RCC 7860 (cell line): ENCODE results near the gene CETN2.
"Not testable (repeated sequence)": the region's sequence is repeated elsewhere in the genome, so short reads cannot be mapped to it uniquely, and the experiment has no call there.

ENCODE experiments used
- DNase-seq: peaks from one replicate; pipeline ENCODE4 v3.0.0-alpha.2; 2015; ENCODE audit warnings: low spot score
- FAIRE-seq: peaks from 2 replicates; lab custom pipeline; 2012; peaks lifted over from hg19 to GRCh38; lab: Jason Lieb, UNC

Gene CETN2

DNA sequence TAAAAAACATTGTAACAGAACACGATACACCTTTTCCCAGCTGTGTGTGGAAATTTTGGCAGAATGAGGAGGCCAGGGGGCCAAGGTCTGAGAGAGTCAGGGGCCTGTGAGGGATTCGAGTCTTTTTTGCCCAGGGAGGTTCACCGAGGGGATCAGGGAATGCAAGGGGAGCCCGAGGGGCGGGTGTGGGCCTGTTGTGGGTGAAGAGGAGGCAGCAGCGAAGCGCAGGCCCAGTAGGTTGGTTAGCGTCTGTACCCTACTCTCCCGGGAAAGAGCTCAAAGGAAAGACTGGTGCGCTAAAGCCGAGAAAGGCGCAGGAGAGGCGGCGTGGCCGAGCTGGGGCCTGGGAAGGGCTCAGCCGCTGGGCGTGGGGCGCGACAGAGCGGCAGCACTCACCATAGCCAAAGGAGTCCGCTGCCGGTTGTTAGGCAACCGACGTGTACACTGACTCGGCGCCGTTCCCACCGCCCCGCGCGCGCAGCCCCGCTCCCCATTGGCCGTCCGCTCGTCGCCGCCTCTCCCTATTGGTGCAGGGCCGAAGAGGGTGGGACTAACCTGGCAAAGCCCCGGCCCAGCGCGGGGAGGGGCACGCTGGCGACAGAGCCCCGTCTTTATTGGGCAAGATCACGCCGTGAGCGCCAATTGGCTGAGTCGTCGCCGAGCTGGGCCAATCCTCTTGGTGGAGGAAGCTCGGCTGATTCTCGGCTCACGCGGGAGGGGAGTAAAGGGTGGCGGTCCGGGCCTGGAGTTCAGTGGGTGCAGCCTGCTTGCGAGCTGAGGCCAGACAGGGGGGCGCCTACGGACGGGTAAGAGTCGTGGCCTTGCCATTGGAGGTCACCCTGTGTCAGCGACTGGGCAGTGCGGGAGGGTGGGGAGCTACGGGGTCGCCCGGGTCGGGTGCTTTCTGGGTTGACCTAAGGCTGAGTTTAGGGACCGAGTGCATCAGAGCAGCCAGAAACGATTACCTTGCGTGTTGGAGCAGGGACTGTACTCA is at the start of gene CETN2, which contains the start of gene NSDHL:
CETN2 (minus strand) TSS at position 446 of the 994 bp plus-strand sequence; CDS start at position 399, 47 bp downstream.
NSDHL (plus strand) TSS at position 752 of the 994 bp plus-strand sequence. CDS start 15,262 bp downstream, outside the sequence.
- peak; percentile 88 for DNase-seq
- FAIRE-seq = peak; percentile 86

DNA sequence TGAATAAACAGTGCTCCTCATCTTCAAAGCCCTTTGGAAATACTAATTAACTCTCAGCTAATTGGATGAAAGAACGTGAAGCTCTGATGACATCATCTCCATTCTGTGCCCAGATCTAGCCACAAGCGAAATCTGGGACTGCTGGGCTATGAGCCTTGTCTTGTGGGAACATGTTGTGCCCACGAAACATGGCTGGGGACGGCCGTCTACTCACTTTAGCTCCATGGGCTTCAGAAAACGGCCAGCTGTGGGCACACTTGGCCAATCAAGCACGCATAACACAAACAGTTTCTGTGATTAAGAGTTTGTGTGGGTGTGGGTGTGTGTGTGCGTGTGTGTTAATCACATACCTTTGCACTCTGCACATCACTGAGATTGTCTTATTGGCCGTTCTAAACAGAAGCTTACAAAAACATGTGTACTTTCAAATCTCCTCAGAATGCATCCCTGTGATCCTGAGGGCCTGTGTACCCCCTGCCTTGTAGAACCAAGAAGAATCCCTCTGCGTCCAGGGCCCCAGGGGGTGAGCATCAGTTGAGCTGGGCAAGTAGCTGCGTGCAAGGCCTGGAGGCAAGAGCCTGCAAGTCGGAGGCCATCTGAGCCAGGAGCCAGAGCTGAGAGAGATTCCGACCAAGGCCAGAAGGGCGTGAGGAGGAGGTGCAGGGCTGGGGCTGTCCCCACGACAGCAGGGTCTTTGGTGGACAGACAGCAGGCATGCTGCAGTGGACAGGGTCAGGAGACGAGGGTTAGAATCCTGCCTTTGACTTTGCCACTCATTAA is 48.6 kb upstream of the CETN2 start:
- peak; percentile 23 for DNase-seq
- FAIRE-seq = no peak

DNA sequence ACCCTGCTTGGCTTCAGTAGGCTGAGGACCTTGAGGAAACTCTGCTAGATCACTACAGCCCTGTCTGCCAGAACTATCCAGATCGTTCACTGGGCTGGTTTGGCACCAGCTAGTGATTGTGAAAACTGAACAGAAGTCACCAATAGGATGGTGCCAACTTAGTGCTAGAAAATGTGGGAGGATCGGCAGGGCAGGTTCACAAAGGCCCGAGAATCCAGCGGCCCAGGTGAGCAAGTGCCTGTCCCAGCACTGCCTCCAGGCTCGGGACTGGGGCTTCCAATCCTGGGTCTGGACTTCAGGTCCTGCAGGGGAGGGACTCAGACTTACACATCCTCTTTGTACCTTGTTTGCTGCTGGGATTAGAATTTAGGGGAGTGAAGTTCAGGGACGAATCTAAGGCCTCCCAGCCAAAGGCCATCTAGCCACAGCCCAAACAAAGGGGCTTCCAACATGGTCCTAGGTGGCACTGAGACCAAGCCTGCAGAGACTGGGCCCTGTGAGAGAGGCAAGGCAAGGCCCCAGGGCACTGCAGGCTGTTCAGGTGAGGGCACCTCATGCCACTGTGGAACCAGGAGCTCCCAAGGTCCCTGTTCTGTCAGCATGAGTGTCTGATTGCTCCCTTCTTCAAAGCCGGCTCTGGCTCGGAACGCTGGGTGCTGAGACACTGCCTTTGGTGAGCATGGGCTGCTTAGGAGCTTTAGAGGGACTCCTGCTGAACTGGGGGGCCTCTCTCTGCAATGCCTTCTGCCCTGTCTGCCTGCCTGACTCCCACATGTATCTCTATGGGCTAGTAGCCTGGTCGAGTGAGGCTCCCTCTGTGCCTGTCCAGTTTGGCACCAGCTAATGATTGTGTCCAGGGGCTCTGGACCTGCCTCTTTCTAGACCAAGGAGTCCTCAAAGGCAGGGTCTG is 46.6 kb upstream of the CETN2 start:
- FAIRE-seq = no peak
- DNase-seq = no peak

DNA sequence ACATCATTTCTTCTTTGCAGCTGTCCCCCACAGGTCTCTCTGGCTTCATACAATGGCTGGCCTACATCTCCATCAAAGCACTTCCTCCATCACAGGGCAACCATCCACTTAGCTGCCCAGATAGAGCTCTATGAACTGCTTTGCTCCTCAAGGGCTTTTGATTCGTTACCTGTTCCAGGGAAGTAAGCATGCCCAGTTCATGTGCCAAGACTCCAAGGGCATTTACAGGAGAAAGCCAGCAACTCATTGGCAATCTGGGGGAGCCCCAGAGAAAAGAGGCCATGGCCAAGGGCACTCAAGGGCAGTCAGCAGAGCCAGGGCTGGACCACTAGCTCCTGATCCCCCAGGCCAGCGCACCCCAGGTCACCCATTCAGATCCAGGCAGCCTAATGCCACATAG is 42.8 kb upstream of the CETN2 start:
- no peak for FAIRE-seq

DNA sequence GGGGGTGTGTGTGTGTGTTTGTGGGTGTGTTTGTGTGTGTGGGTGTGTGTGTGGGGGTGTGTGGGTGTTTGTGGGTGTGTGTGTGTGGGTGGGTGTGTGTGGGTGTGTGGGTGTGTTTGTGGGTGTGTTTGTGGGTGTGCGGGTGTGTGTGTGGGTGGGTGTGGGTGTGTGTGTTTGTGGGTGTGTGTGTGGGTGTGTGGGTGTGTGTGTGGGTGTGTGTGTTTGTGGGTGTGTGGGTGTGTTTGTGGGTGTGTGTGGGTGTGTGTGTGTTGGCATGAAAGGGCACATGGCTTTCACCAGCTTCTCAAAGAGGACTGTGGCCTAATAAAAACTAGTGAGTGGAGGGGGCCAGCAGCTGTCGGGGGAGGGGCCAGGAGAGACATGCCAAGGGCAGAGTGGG is 42.0 kb upstream of the CETN2 start:
- FAIRE-seq = no peak
- no peak for DNase-seq

More for the DNA sequence above, 42.8 kb upstream of the CETN2 start:
- no peak for DNase-seq

DNA sequence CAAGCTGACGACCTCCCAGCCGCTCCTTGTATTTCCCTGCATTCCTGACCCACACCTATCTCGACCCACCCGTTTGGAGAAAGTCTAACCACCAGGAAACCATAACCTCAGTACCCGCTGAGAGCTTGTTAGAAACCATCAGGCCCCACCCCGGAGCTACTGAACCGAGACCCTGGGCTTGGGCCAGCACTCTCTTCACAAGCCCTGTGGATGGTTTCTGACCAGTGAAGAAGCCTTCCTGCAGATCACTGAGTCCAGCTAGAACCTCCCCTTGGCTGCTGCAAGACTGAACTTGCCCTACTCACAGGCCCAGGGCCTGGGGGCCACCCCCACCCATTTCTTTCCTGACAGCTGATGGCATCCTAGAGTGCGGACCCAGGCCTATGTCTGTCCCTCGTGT is 40.7 kb upstream of the CETN2 start:
- DNase-seq (no peak), FAIRE-seq (no peak)

DNA sequence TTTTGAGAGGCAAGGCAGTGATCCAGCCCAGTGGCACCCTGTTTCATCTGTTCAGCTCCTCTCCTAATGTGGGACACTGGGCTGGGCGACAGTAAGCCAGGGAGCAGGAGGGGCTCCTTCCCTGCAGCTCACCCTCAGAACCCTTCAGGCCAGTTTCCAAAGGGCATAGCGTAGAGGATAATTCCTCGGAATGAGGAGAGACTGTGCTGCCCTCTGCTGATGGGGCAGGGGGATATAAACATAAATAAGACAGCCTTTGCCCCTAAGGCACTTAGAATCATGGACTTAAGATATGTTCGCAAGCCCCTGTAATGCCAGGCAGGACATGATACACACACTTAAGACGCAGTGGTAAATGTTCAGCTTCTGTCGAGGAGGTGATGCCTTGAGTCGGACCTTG is 39.4 kb upstream of the CETN2 start:
- DNase-seq (no peak), FAIRE-seq (no peak)

DNA sequence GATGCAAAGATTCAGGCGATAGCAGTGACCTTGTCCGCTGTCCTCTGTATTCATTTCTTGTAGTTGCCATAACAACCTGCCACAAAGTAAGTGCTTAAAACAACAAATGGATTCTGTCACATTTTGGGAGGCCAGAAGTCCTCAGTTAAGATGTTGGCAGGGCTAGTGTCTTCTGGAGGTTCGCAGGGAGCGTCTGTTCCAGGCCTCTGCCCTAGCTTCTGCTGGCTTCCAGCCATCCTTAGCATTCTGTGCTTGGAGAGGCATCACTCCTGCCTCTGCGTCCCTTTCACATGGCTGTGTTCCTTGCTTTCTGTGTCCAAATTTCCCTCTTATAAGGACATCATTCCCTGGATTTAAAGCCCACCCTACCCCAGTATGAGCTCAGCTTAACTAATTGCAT is 35.8 kb upstream of the CETN2 start:
- DNase-seq = no peak

DNA sequence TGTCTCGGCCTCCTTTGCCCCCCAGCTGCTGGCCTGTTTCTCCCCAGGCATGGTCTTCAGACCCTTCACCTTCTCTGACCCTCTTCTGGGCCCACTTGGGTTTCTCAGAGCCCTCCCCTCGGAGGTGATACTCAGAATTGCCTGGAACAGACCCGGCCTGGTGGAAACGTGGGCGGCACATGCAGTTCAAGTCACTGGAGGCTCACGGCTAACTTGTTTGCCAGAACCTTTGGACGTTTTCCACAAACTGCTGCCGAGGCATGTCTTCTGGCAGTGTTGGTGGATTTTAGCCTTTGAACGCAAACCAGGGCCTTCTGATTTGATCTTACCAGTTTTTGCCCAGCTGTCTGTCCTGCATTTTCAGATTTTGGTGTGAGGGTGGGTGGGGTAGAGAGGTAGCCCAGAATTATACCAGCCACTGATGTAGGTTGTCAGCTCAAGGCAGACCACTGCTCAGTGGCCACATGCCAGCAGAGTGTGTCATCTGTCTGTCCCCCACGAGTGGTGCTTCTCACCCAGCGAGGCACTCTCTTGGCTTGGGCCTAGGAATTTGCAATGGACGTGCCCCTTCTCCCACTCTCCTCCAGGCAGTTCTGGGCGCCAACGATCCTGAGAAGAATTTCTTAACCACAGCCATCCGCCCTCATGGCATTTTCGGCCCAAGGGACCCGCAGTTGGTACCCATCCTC is 34.8 kb upstream of the CETN2 start:
- no peak for DNase-seq

More for the DNA sequence above, 35.8 kb upstream of the CETN2 start:
- no peak for FAIRE-seq

DNA sequence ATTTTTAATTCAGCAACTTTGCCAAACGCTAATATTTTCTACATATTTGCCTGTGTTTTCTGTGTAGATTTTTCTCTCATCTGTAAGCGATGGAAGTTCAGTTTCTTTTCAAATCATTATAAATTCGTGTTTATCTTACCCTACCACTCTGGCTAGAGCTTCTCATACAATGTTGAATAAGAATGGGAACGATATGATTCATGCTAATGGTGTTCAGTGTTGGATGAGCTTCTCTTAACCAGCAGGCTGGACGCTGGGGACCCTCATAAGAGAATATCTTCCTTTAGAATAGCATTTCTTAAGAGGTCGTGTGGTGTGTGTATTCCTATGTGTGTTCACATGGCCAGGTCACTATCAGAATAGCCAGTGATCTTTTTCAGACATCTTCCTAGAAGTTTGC is 31.3 kb upstream of the CETN2 start:
- no peak for FAIRE-seq
- no peak for DNase-seq

More for the DNA sequence above, 34.8 kb upstream of the CETN2 start:
- FAIRE-seq = no peak

DNA sequence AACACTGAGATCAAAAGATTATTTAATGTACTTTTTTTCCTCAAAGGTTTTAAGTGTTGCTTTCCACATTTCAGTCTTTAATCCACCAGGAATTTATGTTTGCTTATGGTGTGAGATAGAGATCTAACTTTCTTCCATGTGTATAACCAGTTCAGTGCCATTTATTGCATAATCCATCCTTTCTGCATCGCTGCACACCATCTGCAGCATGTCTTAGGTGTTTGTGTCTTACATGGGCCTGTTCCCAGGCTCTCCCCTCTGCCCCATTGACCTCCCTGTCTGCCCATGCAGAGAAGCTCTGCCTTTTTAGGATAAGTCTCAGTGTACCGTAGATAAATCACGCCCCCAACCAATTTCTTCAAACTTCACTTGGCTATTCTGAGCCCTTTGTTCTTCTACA is 30.6 kb upstream of the CETN2 start:
- peak; percentile 69 for FAIRE-seq
- peak; percentile 17 for DNase-seq

DNA sequence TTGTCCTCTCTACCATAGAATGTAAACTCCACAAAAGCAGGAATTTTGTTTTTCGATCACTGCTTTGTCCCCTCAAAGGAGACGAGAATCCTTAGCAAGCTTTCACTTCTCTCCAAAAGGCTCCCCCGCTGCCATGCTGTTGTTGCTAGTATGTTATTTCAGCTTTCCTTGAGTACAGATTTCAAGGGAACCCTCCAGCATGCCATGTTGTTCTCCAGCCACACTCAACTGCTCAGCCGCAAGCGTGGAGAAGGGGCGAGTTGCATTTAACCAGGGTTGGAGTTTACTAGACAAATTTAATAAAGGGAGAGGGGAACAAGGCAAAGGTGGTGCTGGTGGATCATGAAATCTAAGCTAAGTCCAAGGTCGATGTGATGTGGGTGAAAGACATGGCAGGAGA is 23.4 kb upstream of the CETN2 start:
- DNase-seq (no peak), FAIRE-seq (no peak)

DNA sequence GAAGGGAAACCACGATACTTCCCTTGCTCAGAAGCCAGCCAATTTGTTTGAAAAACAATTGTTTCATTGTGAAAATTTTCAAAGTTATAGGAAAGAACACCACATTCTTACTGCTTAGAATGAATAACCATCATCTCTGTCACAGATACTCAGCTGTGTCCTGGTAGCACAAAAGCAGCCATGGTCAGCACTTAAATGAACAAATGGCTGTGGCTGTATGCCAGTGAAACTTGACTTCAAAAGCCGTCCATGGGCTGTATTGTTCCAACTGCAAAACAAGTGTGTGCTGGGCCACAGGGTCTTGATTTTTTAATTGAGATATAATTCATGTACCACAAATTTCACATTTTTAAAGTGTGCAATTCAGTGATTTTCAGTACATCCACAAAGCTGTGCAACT is 19.9 kb upstream of the CETN2 start:
- DNase-seq (no peak), FAIRE-seq (no peak)

DNA sequence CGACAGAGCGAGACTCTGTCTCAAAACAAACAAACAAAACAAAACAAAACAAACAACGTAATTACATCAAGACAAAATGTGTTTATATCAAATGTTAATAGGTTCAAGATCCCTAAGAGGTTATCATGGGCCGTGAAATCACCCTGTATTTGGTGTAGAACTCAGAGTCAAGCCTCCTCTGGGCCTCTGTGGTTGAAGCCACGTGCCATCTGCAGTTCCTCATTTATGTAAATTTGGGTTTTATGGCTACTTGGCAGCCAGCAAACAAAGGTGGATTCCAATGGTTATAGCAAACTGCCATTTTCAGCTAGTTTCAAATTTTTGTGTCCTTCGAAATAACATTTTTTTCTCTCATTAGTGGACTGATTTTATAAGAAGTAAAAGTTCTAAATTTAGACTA is 16.7 kb upstream of the CETN2 start:
- FAIRE-seq (no peak), DNase-seq (no peak)

DNA sequence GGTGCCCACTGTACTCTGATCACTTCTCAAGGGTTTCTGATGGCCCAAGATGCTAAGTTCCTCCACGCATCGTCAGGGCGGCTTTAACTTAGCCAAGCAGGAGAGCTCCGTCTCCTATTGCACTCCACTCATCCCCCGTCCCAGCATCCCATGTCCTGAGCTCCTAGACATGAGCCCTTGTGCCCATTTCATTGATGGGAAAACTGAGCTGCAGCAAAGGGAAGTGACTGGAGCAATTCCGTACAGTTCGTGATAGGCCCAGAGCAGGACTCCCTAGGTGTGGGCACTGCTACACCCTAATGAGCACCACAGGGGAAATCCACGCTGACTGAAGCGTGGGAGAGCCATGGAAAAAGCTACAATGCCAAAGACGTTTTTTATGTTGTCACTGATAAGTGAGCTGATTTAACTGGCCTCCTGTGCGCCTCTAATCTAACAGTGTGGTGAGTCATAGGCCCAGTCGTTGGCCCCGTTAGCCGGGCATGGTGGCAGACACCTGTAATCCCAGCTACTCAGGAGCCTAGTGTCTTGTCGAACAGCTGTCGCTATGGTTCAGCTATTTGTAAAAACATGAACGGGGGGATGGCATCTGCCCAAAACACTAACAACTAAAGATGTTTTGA is 15.2 kb upstream of the CETN2 start:
- DNase-seq (no peak), FAIRE-seq (no peak)

DNA sequence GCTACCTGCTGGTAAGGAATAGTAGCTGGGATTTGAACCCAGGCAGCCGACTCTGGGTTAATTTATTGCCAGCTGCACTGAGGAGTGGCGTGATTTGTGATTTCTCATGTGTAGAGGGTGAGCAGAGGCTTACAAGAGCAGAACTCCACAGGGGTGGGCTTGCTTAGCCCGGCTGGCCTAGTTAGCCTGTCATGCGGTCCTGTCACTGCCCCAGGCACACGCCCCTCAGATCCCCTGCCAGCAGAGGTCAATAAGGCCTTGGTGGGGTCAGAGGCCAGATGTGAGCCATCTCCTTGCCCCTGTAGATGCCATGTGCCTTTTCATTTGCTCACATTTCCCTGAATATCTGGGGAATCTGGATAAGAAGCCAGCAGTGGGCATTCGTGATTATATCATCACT is 13.7 kb upstream of the CETN2 start:
- no peak for FAIRE-seq
- no peak for DNase-seq

DNA sequence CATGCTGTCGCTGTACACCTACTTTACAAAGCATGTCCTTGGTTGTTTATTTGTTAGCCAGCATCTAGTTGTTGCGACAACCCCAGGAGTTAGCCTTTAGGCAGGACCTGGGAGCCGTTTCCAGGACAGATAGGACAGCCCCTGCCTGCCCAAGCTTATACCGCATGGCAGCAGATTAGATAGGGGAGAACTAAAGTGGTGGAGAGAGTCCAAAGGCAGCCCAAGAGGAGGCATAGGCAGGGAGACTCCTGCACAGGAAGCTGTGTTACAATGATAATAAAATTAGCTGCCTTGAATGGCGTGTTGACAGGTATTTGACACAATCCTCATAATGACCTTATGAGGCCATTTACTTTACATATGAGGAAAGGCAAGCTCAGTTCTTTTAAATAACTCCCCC is 13.3 kb upstream of the CETN2 start:
- FAIRE-seq (no peak), DNase-seq (no peak)

DNA sequence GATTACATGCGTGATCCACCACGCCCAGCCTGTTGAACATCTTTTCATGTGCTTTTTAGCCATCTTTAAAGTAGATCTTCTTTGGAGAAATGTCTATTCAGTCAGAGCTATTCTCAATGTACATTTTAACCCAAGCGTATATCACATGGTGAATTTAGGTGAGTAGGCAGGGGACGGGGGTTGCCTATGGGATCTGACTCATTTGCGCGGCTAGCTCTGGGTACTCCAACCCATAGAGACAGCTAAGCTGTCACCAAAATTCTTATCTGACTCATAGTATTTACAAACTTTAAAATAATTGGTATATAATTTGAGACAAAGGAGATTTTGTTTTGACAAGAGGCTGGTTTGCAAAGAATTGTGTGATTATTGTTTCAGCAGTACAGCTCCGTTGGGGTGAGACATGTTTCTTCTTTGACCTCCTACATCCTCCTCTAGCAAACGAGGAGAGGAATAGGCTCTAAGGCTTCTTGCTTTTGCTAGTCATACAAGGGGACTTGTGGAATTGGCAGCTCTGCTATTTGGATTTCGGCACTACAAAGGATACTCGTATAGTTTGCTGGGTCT is 12.3 kb upstream of the CETN2 start:
- no peak for DNase-seq
- no peak for FAIRE-seq

DNA sequence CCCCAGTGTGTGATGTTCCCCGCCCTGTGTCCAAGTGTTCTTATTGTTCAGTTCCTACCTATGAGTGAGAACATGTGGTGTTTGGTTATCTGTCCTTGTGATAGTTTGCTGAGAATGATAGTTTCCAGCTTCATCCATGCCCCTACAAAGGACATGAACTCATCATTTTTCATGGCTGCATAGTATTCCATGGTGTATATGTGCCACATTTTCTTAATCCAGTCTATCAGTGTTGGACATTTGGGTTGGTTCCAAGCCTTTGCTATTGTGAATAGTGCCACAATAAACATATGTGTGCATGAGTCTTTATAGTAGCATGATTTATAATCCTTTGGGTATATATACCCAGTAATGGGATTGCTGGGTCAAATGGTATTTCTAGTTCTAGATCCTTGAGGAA is 4.9 kb upstream of the CETN2 start:
- not testable (repeated sequence) for FAIRE-seq, DNase-seq
